GM12892 (cell line): ENCODE data around the gene CCL4.

ENCODE experiments used
- POLR2A ChIP-seq: IDR thresholded peaks from 2 replicates; pipeline ENCODE4 v1.6.1; 2011; ENCODE audit warnings: low read depth, low read length, control low read depth
- POLR2AphosphoS5 ChIP-seq: IDR thresholded peaks from 2 replicates; pipeline ENCODE4 v1.6.1; 2011; ENCODE audit warnings: low read depth, low read length, control low read depth

- TF ChIP-seq POLR2A = no peak
- no peak for TF ChIP-seq POLR2AphosphoS5
These were observed 42.8 kb upstream of the CCL4 start for GRCh38 chr17:36060816-36061215.
